ENCODE measurements around the gene EDA.

- no peak for TF ChIP-seq CTCF (IDR thresholded peaks at IDR 0.05)
- TF ChIP-seq POLR2A (IDR thresholded peaks at IDR 0.05): no peak
Measured at GRCh38 chrX:69630147-69630546, 14.2 kb downstream of the EDA start.

All from body of pancreas (tissue), 4 donors.